Central memory CD8-positive, alpha-beta T cell (primary cell): ENCODE measurements around the gene ZNF222.

Experiments used
- ATAC-seq: fragments of 150-1000 bp; cut with Tn5 transposase; replicated peaks from 2 replicates; pipeline ENCODE4 v1.10.0; 2022; ENCODE audit warnings: mild to moderate bottlenecking, moderate FRiP score, moderate number of reproducible peaks; ENCODE audit not compliant: poor library complexity, severe bottlenecking; ENCODE audit errors: extremely low read depth
- DNase-seq, 2 donors: peaks; one replicate each; pipeline ENCODE4 v3.0.0; 2021; ENCODE audit warnings: low spot score in 2 of 2
- H3K27ac Mint-ChIP-seq: one replicate; pipeline ENCODE4 v1.8.0; 2022; ENCODE audit warnings: low read depth, mild to moderate bottlenecking, moderate library complexity, mixed read lengths
- H3K27me3 Mint-ChIP-seq: one replicate; pipeline ENCODE4 v1.8.0; 2022; ENCODE audit warnings: mixed read lengths
- H3K36me3 Mint-ChIP-seq: one replicate; pipeline ENCODE4 v1.8.0; 2022; ENCODE audit warnings: mild to moderate bottlenecking, moderate library complexity, mixed read lengths; ENCODE audit not compliant: insufficient read depth
- H3K4me1 Mint-ChIP-seq: one replicate; pipeline ENCODE4 v1.8.0; 2022; ENCODE audit warnings: mixed read lengths
- H3K4me3 Mint-ChIP-seq: one replicate; pipeline ENCODE4 v1.8.0; 2022; ENCODE audit warnings: mild to moderate bottlenecking, moderate library complexity, mixed read lengths
- H3K9me3 Mint-ChIP-seq: one replicate; pipeline ENCODE4 v1.8.0; 2022; ENCODE audit warnings: mixed read lengths

ZNF222 gene

DNA sequence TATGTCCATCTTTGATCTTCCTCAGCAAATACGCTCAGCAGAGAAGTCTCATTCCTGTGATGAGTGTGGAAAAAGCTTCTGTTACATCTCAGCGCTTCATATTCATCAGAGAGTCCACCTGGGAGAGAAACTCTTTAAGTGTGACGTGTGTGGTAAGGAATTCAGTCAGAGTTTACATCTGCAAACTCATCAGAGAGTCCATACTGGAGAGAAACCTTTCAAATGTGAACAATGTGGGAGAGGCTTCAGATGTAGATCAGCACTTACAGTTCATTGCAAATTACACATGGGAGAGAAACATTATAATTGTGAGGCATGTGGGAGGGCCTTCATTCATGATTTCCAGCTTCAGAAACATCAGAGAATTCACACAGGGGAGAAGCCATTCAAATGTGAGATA lies 41.1 kb downstream of the ZNF222 start:
- ATAC-seq (no peak), DNase-seq (no peak)
- no peak overlapping the region for H3K4me3 Mint-ChIP-seq
- H3K36me3 Mint-ChIP-seq = peaks cover 2% of the 10 kb centered on the region
- no peak overlapping the region for H3K27ac Mint-ChIP-seq
- peaks cover 21% of the 10 kb centered on the region for H3K9me3 Mint-ChIP-seq
- H3K27me3 Mint-ChIP-seq = no peaks in the 10 kb centered on the region
- H3K4me1 Mint-ChIP-seq = peaks cover 2% of the 10 kb centered on the region

- Mint-ChIP-seq H3K4me3 (no peak overlapping the region), H3K27me3 (no peaks in the 10 kb centered on the region), H3K36me3 (peaks cover 5% of the 10 kb centered on the region), H3K4me1 (peaks cover 22% of the 10 kb centered on the region), H3K9me3 (peaks cover 21% of the 10 kb centered on the region), H3K27ac (no peak overlapping the region)
- ATAC-seq (no peak), DNase-seq (no peak)
Observed at GRCh38 chr19:44069415-44069814, 44.2 kb downstream of the ZNF222 start.

- Mint-ChIP-seq H3K36me3 (peaks cover 7% of the 10 kb centered on the region), H3K27ac (peak within 1 kb of the TSS; percentile 82), H3K4me1 (peaks cover 28% of the 10 kb centered on the region), H3K9me3 (peaks cover 11% of the 10 kb centered on the region), H3K27me3 (no peaks in the 10 kb centered on the region), H3K4me3 (peak within 1 kb of the TSS; percentile 88)
- ATAC-seq (peak; percentile 99), DNase-seq (peak; percentile 41 to 71)
Observed at GRCh38 chr19:44071824-44072542, 46.8 kb downstream of the ZNF222 start, which contains the start of gene ZNF284. Gene ZNF284, plus strand, starts transcription at chr19:44072159. Its CDS starts 4,231 bp downstream, at chr19:44076390.

- ATAC-seq = no peak
Observed at GRCh38 chr19:44072543-44073401, 47.6 kb downstream of the ZNF222 start.

GRCh38 chr19:44076325-44076724 lies 51.1 kb downstream of the ZNF222 start:
- DNase-seq = no peak
- no peak for ATAC-seq
- no peaks in the 10 kb centered on the region for H3K9me3 Mint-ChIP-seq
- H3K27ac Mint-ChIP-seq = no peak overlapping the region
- H3K4me3 Mint-ChIP-seq = no peak overlapping the region
- no peaks in the 10 kb centered on the region for H3K27me3 Mint-ChIP-seq
- H3K36me3 Mint-ChIP-seq = peaks cover 14% of the 10 kb centered on the region
- H3K4me1 Mint-ChIP-seq = peaks cover 26% of the 10 kb centered on the region

More at GRCh38 chr19:44072543-44073401, 47.6 kb downstream of the ZNF222 start:
- Mint-ChIP-seq H3K36me3 (peaks cover 6% of the 10 kb centered on the region), H3K4me1 (peaks cover 28% of the 10 kb centered on the region), H3K27me3 (no peaks in the 10 kb centered on the region), H3K4me3 (peak overlapping the region; percentile 88), H3K27ac (peak overlapping the region; percentile 82), H3K9me3 (peaks cover 6% of the 10 kb centered on the region)
- DNase-seq = no peak
